DMS153 (cell line): ENCODE results near the gene MAFG.

ENCODE experiments used
- DNase-seq: peaks from one replicate; lab custom pipeline; 2025; lab: John Stamatoyannopoulos, UW

Gene MAFG

DNA sequence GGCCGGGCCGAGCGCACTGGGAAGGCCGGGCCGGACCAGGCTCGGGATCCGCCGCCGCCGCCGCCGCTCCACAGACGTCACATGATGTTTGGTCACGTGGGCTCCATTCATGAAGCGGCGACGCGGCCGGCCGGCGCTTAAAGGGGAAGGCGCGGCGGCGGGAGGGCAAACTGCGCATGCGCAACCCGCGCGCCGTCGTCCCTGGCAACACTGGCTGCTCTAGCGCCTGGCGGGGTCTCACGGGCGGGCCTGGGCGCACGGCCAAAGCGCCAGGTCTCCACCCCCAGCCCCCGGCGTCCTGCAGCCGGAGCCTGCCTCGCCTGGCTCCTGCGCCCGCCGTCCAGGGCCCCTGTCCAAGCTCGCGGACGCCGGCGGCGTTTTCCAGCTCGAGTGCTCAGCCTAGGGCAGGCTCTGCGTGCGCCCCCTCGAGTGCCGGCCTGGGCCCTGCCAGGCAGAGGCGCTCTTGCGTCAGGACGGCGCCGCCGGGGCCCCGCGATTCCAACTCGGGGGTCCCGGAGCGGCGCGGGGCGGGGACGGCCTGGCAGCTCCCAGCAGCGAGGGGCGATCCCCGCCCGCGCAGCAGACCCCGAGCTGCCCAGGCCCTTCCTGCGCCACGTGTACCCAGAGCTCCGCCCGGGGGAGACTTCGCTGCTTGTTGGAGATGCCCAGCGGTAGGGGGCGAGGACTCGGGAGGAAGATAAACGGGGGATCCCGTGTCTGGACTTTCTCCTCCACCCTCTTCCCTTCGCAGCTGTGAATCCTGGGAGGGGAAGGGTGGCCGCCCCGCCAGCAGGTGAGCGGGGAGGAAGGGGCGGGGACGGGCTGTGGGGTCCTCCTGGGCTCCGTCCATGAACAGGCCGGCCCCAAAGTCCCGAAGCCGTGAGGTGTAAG is at the start of gene MAFG:
TSS of gene MAFG (minus strand) at position 83 of the 891 bp plus-strand sequence. CDS start 4,550 bp downstream, outside the sequence.
- DNase-seq, result peak; percentile 69

DNA sequence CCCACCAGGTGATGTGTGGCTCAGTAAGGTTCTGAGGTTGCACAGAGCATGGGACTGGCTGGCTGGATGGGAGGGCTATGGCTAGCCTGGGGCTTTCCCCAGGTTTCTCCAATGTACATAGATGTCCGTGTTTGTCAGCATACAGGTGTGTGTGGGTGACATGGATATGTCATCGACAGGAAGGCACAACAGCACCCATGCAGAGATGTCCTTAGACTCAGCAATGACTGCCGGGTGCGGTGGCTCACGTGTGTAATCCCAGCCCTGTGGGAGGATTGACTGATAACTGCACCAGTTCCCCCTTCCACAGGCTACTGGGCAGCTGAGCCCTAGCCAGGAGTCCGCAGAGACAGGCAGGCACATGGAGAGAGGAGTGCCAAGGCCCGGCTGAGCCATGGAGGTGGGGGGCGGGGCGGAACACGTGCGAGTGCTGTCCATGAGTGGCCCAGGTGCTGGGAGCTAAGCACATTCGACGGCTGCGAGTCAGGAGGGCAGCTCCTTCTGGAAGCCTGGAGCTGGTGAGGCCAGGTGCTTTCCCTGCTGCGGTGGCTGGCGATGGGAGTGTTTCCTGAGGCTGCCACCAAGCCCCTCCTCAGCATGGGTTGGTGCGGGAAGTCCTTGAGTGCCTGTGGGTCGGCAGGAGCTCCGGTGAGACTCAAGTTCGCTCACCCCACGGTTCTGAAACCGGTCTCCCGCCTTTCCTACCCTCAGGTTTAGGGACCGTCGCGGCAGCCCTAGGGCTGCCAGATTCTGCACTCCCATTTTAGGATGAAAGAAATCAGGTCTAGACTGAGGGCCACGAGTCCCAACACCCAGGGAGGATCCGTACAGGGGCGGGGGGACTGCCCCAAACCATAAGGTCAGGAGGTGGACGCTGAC is 49.0 kb upstream of the MAFG start:
- DNase-seq, result peak; percentile 51

DNA sequence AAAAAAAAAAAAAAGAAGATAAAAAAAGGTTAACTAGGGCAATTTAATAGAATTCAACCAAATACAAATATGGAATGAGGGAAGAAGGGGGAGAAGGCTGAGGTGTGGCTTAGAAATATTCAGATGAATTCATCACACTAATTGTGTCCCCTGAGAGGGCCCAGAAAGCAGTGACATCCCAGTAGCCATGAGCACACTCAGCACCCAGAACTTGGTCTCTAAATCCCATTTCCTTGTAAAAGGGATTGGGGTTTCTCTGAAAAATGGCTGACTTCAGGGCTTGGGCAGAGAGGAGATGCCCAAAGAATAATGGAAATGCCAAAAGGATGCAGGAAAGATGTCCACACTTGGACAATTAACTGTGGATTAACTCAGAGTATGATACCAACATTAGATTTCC is 45.9 kb upstream of the MAFG start:
- DNase-seq, result no peak

DNA sequence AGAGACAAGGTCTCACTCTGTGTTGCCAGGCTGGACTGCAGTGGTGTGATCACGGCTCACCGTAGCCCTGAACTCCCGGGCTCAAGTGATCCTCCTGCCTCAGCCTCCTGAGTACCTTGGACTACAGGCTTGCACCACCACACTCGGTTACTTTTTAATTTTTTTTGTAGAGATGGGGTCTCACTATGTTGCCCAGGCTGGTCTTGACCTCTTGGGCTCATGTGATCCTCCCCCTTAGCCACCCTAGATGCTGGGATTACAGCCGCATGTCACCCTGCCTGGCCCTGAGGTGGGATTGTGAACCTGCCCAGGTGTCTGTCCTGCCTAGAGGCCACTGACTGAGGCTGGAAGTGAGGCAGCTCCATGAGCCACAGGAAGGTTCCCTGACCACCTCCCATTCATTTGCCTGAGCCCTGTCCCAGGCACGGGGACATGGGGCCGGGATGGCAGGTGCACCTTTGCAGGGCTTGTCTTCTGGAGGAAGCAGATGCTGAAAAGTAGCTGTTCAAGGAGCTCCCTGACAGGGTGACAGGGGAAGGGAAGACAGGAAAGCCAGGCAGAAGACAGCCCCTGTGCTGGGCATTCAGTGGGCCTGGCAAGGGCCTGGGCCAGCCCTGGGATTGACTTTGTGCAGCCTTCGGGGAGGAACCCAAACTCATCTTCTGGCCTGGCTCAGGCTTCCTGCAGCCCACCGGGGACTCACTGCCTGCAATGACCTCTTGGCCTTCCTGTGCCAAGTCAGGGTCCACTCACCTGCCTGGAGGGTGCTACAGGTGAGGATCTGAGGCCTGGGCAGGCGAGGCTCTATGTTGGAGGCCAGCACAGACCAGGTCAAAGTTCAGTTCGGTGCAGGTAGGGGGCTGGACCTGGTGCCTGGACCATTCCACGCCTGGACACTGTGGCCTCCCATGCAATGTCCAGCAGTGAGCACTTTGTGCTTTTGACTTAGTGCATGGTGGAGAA is 41.6 kb upstream of the MAFG start:
- no peak for DNase-seq

DNA sequence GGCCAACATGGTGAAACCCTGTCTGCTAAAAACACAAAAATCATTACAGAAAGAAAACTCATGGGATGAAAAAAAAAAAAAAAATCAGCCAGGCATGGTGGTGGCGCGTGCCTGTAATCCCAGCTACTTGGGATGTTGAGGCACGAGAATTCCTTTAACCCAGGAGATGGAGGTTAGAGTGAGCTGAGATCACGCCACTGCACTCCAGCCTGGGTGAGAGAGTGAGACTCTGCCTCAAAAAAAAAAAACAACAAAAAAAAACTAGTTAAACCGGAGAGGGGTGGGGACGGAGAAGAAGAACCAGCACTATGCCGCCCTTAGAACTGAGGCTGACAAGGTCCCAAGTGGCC is 40.8 kb upstream of the MAFG start:
- DNase-seq, result no peak

DNA sequence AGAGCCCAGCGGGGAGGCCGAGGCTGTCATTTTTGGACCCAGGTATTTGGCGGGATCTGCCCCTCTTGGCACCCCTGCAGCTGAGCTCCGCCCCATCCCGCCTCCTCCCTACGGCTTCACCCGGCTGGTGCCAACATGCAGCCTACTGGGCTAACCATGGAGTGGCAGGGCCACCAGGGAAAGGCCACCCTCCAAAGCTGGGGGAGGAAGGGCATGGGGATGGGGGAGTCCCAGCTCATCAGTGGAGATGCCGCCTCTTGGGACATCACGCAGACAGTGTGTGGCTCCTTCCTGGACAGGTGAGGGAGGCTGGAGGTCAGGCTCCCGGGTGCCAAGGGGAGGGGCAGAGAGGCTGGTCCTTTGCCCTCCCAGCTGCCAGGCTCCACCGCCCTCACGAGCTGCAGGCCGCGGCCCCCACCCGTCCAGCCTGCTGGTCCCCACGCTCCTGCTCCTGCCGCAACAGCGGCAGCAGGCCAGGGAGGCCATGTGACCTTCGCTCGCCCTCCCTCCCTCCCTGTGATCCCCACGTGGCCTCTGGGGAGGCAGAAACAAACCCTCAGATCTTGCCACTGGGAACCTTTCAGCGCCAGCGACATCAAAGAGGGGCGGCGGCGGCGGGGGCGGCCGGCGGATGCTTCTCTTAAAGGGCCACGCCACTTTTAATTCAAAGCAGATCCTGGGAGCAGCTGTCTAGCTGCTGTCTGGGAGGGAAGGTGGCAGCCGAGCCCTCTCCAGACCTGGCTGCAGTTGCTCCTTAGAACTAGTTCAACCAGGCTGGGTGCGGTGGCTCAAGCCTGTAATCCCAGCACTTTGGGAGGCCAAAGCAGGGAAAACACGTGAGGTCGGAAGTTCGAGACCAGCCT is 40.2 kb upstream of the MAFG start:
- DNase-seq, result peak; percentile 64

DNA sequence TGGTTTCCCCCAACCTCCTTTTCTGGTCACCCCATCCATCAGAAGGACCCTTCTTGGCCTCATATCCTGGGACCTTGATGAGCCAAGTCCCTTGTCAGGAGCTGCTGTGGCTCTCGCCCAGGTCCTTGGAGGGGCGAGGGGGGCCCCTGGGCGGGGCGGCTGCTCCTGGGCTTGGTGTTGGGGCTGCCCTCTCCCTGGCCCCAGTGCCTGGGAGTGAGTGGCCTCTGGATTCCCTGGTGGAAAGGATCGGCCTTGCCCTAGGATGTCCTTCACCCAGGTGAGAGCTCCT is 39.7 kb upstream of the MAFG start:
- DNase-seq, result no peak

DNA sequence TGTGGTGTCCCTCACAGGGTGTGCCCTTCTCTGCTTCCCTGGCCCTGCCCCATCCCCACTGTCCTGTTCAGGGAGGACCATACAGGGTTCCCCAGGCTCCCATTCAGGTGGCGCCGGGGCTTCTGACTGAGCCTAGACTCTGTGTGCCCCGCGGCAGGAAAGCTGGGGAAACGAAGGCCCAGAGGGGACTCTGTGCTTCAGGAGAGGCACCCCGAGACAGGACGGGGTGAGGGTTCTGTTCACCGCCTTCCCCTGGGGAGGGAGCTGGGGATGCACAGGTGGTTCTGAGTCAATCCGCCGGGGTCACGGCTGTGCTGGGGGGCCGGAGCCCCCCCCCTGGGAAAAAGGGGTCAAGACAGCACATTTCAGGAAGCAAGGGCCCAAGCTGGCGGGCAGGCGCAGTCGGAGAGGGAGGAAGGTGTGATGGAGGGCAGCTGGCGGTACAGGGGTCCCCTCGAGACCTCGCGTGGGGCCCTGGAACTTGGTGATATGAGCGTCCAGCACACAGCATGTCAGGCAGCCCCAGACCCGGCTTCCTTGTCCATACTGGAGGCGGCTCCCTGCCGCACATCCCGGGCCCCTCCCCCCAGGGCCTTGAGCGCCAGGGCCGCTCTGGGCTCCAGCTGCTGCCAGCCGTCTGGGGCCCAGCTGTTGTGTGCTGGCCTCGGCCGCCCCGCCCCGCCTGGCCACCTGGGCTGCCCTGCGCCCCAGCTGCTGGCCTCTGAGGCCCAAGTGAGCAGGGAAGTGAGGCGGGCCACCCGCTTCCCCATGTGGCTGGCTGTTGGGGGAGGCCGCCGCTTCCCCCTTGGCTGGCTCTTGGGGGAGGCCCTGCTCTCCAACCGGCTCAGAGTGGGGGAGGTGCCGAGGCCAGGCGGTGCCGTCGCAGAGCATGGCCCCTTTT is 39.1 kb upstream of the MAFG start:
- DNase-seq, result no peak

DNA sequence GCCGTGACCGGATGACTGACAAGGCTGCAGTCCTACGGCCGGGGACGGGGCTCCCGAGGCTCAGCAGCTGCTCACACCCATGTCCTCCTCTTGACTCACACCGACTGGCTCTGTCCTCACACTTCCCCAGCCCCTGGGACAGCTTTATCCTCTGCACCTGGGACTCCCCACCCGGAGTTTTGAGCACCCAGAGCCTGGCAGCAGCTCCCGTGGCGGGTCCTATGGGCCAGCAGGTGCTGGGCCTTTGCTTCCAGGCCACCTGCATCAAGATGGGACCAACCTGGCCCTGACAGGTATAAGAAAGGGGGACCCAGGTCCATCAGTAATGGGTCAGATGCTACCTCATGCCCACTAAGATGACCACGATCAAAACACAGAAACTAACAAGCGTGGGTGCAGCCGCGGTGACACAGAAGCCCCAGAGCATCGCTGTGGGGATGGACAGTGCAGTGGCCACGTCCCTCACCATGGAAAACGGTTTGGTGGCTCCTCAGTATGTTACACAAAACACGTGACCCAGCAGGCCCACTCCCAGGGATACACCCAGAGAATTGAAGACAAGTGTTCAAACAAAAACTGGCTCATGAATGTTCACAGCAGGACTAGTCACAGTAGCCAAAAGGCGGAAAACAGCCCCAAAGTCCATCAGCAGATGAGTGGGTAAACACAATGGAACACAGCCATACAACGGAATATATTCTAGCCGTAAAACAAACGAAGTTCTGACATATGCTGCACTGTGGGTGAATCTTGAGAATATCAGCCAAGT is 36.7 kb upstream of the MAFG start:
- no peak for DNase-seq

DNA sequence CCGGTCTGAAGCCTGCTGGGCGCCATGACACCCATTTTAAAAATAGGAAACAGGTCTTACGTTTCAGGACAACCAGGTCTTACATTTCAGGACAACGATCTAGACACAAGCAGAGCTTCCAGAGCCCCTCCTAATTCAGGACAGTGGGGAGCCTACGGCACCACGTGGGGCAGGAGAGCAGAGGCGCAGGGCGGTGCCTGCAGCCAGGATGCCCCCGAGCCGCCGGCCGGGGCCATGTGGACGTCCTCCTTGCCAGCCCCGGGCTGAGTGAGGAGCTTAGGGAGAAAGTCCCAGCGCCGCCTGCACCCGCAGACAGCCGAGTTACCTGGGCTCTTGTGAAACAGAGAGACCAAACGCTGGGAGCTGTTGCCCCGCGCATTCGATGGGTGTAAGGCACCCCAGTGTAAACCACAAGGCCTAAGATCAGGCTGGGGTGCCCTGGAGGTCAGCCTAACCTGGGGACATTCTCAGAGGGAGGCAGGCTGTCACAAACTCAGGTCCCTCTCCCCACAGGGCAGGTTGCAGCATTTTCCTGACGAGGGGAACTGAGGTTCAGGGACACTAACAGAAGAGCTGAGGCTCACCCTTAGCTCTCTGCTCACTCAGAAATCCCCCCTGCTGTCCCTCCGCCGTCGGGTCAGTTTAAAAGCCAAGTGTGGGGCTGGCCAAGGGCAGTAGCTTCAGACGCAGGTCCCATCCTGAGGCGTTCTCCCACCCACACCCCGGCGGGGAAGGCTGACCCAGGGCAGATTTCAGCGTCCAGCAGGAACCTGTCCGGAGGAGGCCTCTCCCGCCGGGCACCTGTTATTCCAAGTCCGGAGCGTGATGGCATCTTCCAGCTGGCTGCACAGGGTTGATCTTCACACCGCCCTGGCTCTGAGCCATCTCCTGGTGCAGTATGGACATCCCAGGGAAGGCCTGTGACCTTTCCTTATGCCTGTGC is 35.2 kb upstream of the MAFG start:
- DNase-seq, result no peak

DNA sequence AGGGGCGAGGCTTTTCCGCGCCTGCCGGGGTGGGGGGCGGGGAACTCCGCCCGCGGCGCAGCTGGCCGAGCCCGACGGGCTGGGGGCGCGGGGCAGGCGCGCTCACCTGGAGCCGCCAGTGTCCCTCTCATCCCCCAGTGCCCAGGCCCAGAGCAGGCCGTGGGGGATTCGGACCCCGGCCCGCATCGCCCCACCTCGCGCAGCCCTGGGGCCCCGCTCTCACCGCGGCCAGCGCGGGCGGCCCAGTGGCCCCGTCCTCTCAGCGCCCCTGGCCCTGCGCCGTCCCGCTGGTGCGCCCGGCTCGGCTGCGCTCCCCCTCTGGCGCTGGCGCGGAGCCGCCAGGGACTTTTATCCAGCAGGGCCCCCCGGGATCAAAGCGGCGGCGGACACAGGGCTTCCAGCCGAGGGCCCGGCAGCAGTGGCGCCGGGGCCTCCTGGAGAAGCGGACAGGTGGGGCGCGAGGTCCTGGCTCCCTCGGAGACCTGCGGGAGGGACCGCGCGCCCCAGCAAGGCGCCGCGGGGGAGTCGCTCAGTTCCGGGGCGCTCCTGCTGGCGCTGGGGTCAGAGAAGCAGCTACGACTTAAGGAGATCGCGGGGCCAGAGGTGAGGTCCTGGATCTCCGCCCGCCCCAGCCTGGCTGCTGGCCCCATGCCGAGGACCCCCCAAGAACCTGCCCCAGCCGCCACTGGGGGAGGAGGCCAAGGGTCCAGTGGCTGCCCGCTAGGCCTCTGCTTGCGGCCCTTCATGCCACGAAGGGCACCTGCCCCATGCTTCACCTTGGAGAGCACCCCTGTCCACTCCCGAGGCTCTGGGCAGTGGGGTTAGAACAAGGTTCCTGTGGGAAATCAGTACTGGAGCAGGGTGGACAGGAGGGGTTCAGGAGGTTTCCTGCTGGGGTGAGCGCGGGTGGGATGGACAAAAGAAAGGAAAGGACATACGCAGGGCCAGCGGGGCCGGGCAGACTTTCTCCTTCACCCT is 34.3 kb upstream of the MAFG start:
- no peak for DNase-seq

DNA sequence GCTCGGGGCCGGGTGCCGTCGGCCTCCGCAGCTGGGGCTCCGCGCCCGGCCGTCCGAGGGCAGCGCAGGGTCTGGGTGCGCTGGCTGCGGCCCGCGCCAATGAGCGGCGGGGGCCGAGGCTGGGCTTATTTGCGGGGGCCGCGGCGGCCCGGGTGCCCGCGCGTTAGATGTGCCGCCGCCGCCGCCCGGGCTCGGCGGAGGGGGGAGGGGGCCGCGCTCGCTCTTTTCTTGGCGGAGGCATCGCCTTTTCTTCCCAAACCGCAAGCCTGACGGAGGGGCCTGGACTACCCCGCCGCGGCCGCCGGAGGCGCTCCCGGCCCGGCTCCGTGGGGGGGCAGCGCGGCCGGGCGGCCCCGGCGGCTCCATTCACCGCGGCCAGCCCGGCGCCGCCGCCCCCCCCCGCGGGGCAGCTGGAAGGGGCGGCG is 33.6 kb upstream of the MAFG start, which contains the start of gene NOTUM:
TSS of gene NOTUM (minus strand) at position 101 of the 425 bp plus-strand sequence. CDS start 278 bp downstream, outside the sequence.
- no peak for DNase-seq

DNA sequence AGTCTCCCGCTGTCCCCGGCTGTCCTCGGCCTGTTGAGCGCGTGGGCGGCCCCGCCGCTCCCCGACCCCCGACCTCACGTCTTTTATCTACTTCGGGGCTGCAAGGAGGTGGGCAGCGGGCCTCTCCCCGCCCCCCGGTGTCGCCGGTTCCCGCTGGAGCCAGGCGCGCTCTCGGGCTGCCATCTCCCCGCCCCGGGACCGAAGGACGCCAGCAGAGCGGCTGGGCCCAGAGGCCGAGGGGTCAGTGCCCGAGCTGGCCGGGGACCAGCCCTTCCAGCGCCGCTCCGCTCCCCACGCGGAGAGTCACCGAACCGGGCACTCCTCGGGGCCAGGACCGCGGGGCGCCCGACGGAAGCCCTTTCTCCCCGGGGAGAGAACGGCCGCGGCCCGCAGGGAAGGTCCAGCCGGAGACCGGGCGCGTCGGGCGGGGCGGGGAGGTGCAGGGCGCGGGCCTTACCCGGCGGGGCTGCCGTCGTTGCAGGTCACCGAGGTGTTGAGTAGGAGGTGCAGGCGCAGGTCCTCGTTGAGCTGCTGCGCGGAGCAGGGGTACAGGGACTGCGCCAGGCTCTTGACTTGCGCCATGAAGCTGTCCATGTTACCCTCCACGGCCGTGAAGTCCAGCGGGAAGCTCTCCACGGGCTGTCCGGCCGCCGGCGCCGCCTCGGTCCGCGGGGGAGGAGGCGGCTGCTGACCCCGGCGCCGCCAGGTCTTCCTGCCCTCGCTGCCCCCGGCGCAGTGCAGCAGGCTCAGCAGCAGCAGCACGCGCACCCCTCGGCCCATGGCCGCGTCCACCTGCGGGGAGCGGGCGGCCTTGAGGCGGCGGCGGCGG is 32.8 kb upstream of the MAFG start:
- no peak for DNase-seq

DNA sequence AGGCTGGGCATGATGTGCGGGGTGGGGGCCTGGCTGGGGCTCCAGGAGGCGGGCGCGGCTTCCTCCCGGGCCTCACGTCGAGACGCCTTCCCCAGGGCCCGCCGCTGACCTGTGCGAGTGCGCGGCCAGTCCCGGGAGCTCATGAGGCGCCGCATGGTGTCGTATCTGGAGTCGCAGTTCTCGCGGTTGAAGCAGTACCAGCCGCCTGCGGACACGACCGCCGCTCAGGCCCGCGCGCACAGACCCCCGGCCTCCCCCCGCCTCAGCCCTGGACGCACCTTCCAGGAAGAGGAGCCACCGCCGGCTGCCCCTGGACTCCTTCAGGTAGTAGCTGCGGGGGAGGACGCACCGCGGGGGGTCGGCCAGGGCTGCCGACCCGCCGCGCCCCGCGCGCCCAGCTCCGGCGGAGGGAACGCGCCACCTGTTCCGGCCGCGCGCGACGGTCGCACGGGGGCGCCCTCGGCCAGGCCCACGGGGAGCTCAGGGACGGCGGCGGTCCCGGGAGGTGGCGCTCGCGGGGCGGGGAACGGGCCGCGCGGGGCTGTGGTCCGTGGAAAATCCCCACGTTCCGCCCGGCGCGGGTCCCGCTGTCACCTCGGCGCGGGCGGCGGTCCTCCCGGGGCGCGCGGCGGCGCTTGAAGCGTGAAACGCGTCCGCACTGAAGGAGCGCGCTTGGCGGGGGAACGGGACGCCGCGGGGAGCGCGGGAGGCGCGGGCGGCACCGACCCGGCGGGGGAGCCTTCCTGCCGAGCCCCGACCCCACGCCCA is 32.0 kb upstream of the MAFG start:
- DNase-seq, result no peak
